ENCODE results near the gene ASTN2. TPM values are rescaled to one million over a fixed set of nuclear protein-coding genes. Genes with fewer than 3 reads are reported as not detected.

Gene ASTN2
- polyA plus RNA-seq, 3 donors from 2014 or later: 1.7 to 4.5 (median 2.2) TPM

GRCh38 chr9:116749176-116749575 is 665.7 kb downstream of the ASTN2 start:
- no peak overlapping the region for H3K27ac Mint-ChIP-seq
- no peak overlapping the region for H3K4me3 Mint-ChIP-seq
- peaks cover 2 to 9% (median 6%) of the 10 kb centered on the region in 3 donors for H3K27me3 Mint-ChIP-seq (ENCODE audit: low read depth in 3 of 3)
- no peak for DNase-seq
- H3K9me3 Mint-ChIP-seq: no peaks in the 10 kb centered on the region
- H3K36me3 Mint-ChIP-seq: no peaks in the 10 kb centered on the region
- H3K4me1 Mint-ChIP-seq: no peaks in the 10 kb centered on the region

GRCh38 chr9:116741742-116742141 is 673.1 kb downstream of the ASTN2 start:
- H3K4me1 Mint-ChIP-seq: peaks cover 0 to 2% of the 10 kb centered on the region in 2 donors
- no peak for DNase-seq
- no peaks in the 10 kb centered on the region for H3K9me3 Mint-ChIP-seq
- H3K4me3 Mint-ChIP-seq: no peak overlapping the region
- H3K27me3 Mint-ChIP-seq (ENCODE audit: low read depth in 3 of 3): peaks cover 2% of the 10 kb centered on the region in 3 donors
- H3K36me3 Mint-ChIP-seq: no peaks in the 10 kb centered on the region
- H3K27ac Mint-ChIP-seq: no peak overlapping the region

- no peak overlapping the region for H3K27ac Mint-ChIP-seq
- peaks cover 0 to 2% (median 0%) of the 10 kb centered on the region in 3 donors for H3K27me3 Mint-ChIP-seq (ENCODE audit: low read depth in 3 of 3)
- H3K4me3 Mint-ChIP-seq: no peak overlapping the region
- DNase-seq: no peak
- no peaks in the 10 kb centered on the region for H3K9me3 Mint-ChIP-seq
- H3K36me3 Mint-ChIP-seq: no peaks in the 10 kb centered on the region
- H3K4me1 Mint-ChIP-seq: peaks cover 0 to 2% of the 10 kb centered on the region in 2 donors
Observed at GRCh38 chr9:116741086-116741740, 673.6 kb downstream of the ASTN2 start.

- Mint-ChIP-seq H3K36me3 (no peaks in the 10 kb centered on the region), H3K9me3 (peaks cover 0 to 1% (median 0%) of the 10 kb centered on the region in 6 donors), H3K27me3 (ENCODE audit: low read depth in 3 of 3) (peaks cover 2 to 4% (median 2%) of the 10 kb centered on the region in 3 donors), H3K4me3 (no peak overlapping the region), H3K4me1 (peaks cover 0 to 2% of the 10 kb centered on the region in 2 donors), H3K27ac (no peak overlapping the region)
- DNase-seq: peak in 1 of 3 donors; percentile 41
Observed at GRCh38 chr9:116737152-116737546, 677.7 kb downstream of the ASTN2 start.

- H3K4me1 Mint-ChIP-seq: peaks cover 0 to 2% of the 10 kb centered on the region in 2 donors
- DNase-seq: no peak
- no peak overlapping the region for H3K4me3 Mint-ChIP-seq
- H3K36me3 Mint-ChIP-seq: no peaks in the 10 kb centered on the region
- H3K9me3 Mint-ChIP-seq: peaks cover 0 to 1% (median 0%) of the 10 kb centered on the region in 6 donors
- peaks cover 2 to 4% (median 2%) of the 10 kb centered on the region in 3 donors for H3K27me3 Mint-ChIP-seq (ENCODE audit: low read depth in 3 of 3)
- no peak overlapping the region for H3K27ac Mint-ChIP-seq
Observed at GRCh38 chr9:116736399-116737151, 678.3 kb downstream of the ASTN2 start.

- no peaks in the 10 kb centered on the region for H3K36me3 Mint-ChIP-seq
- H3K27me3 Mint-ChIP-seq (ENCODE audit: low read depth in 3 of 3): peaks cover 4 to 7% (median 4%) of the 10 kb centered on the region in 3 donors
- H3K27ac Mint-ChIP-seq: no peak overlapping the region
- peaks cover 0 to 1% (median 0%) of the 10 kb centered on the region in 6 donors for H3K9me3 Mint-ChIP-seq
- H3K4me1 Mint-ChIP-seq: peaks cover 0 to 2% of the 10 kb centered on the region in 2 donors
- no peak for DNase-seq
- H3K4me3 Mint-ChIP-seq: no peak overlapping the region
Observed at GRCh38 chr9:116733010-116733641, 681.7 kb downstream of the ASTN2 start.

- Mint-ChIP-seq H3K4me3 (no peak overlapping the region), H3K4me1 (no peaks in the 10 kb centered on the region), H3K9me3 (no peaks in the 10 kb centered on the region), H3K27ac (no peak overlapping the region), H3K36me3 (no peaks in the 10 kb centered on the region), H3K27me3 (ENCODE audit: low read depth in 3 of 3) (peaks cover 3 to 13% (median 4%) of the 10 kb centered on the region in 3 donors)
- no peak for DNase-seq
Observed at GRCh38 chr9:116726602-116727001, 688.3 kb downstream of the ASTN2 start.

- Mint-ChIP-seq H3K9me3 (peaks cover 0 to 2% (median 0%) of the 10 kb centered on the region in 6 donors), H3K27ac (no peak overlapping the region), H3K27me3 (ENCODE audit: low read depth in 3 of 3) (peaks cover 4 to 14% (median 7%) of the 10 kb centered on the region in 3 donors), H3K36me3 (no peaks in the 10 kb centered on the region), H3K4me1 (no peaks in the 10 kb centered on the region), H3K4me3 (no peak overlapping the region)
- no peak for DNase-seq
Observed at GRCh38 chr9:116724123-116724522, 690.7 kb downstream of the ASTN2 start.

- H3K27ac Mint-ChIP-seq: no peak overlapping the region
- H3K27me3 Mint-ChIP-seq (ENCODE audit: low read depth in 3 of 3): peaks cover 2 to 8% (median 6%) of the 10 kb centered on the region in 3 donors
- no peak for DNase-seq
- no peaks in the 10 kb centered on the region for H3K36me3 Mint-ChIP-seq
- peaks cover 0 to 2% (median 0%) of the 10 kb centered on the region in 6 donors for H3K9me3 Mint-ChIP-seq
- H3K4me3 Mint-ChIP-seq: no peak overlapping the region
- no peaks in the 10 kb centered on the region for H3K4me1 Mint-ChIP-seq
Observed at GRCh38 chr9:116721944-116722343, 692.9 kb downstream of the ASTN2 start.

GRCh38 chr9:116721411-116721810 is 693.4 kb downstream of the ASTN2 start:
- H3K4me3 Mint-ChIP-seq: no peak overlapping the region
- H3K36me3 Mint-ChIP-seq: no peaks in the 10 kb centered on the region
- DNase-seq: no peak
- H3K4me1 Mint-ChIP-seq: no peaks in the 10 kb centered on the region
- H3K27me3 Mint-ChIP-seq (ENCODE audit: low read depth in 3 of 3): peaks cover 2 to 8% (median 6%) of the 10 kb centered on the region in 3 donors
- H3K27ac Mint-ChIP-seq: no peak overlapping the region
- H3K9me3 Mint-ChIP-seq: peaks cover 0 to 2% (median 0%) of the 10 kb centered on the region in 6 donors

- DNase-seq: no peak
- Mint-ChIP-seq H3K27ac (no peak overlapping the region), H3K4me3 (no peak overlapping the region), H3K9me3 (peaks cover 0 to 2% (median 0%) of the 10 kb centered on the region in 6 donors), H3K27me3 (ENCODE audit: low read depth in 3 of 3) (peaks cover 0 to 8% (median 6%) of the 10 kb centered on the region in 3 donors), H3K4me1 (no peaks in the 10 kb centered on the region), H3K36me3 (no peaks in the 10 kb centered on the region)
Observed at GRCh38 chr9:116720111-116720510, 694.7 kb downstream of the ASTN2 start.

- Mint-ChIP-seq H3K4me3 (no peak overlapping the region), H3K9me3 (peaks cover 0 to 2% (median 0%) of the 10 kb centered on the region in 6 donors)
- DNase-seq: no peak
Observed at GRCh38 chr9:116718111-116718510, 696.7 kb downstream of the ASTN2 start.

GRCh38 chr9:116717150-116717549 is 697.7 kb downstream of the ASTN2 start:
- no peak for DNase-seq
- H3K36me3 Mint-ChIP-seq: no peaks in the 10 kb centered on the region
- H3K27ac Mint-ChIP-seq: no peak overlapping the region
- H3K27me3 Mint-ChIP-seq (ENCODE audit: low read depth in 3 of 3): peaks cover 0 to 5% (median 3%) of the 10 kb centered on the region in 3 donors
- H3K9me3 Mint-ChIP-seq: peaks cover 0 to 2% (median 0%) of the 10 kb centered on the region in 6 donors
- H3K4me1 Mint-ChIP-seq: no peaks in the 10 kb centered on the region
- no peak overlapping the region for H3K4me3 Mint-ChIP-seq

More at GRCh38 chr9:116718111-116718510, 696.7 kb downstream of the ASTN2 start:
- no peak overlapping the region for H3K27ac Mint-ChIP-seq
- no peaks in the 10 kb centered on the region for H3K4me1 Mint-ChIP-seq
- peaks cover 0 to 5% (median 5%) of the 10 kb centered on the region in 3 donors for H3K27me3 Mint-ChIP-seq (ENCODE audit: low read depth in 3 of 3)
- no peaks in the 10 kb centered on the region for H3K36me3 Mint-ChIP-seq

- H3K9me3 Mint-ChIP-seq: peaks cover 0 to 2% (median 0%) of the 10 kb centered on the region in 6 donors
- no peaks in the 10 kb centered on the region for H3K4me1 Mint-ChIP-seq
- no peak overlapping the region for H3K4me3 Mint-ChIP-seq
- no peaks in the 10 kb centered on the region for H3K36me3 Mint-ChIP-seq
- peaks cover 0 to 5% (median 3%) of the 10 kb centered on the region in 3 donors for H3K27me3 Mint-ChIP-seq (ENCODE audit: low read depth in 3 of 3)
- no peak overlapping the region for H3K27ac Mint-ChIP-seq
- no peak for DNase-seq
Observed at GRCh38 chr9:116716438-116716837, 698.4 kb downstream of the ASTN2 start.

Measured in immature natural killer cell (primary cell).